Body of pancreas (tissue), 4 donors: ENCODE measurements around the gene PTPRD.

Source experiments
- POLR2A ChIP-seq, 3 donors: fragments of 450-650 bp; IDR thresholded peaks; one replicate each; pipeline ENCODE4 v1.6.1; 2016; ENCODE audit warnings: antibody characterized with exemption in 3 of 3, mild to moderate bottlenecking in 2 of 3
- TF ChIP-seq, protein P1 (sequence below), 7 experiments: fragments of 450-650 bp in 4 of 7; fragments of 200-600 bp in 3 of 7; sonication (generic) in 3 of 7; IDR thresholded peaks; one replicate each; pipeline ENCODE4 v1.5.1; 2016 to 2019; ENCODE audit warnings: antibody characterized with exemption in 7 of 7

DNA sequence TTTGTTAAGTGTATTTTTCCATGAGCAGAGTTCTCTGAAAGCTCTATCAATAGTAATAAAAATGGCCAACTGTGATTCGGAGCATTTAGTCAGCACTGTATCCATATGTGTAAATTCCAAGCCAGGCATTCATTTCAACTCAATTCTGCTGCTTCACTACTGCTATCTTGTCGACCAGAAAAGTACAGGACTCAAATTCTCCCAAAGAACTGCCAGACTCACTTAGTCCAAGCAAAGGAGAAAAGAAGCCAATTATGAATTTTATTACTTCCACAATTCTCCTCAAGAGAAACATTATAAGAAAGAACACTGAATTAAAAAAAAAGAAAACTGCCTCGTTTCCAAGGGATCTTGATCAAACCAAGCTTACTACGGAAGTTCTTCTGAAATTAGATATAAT is 1906.9 kb downstream of the PTPRD start:
- TF ChIP-seq, protein P1, sequence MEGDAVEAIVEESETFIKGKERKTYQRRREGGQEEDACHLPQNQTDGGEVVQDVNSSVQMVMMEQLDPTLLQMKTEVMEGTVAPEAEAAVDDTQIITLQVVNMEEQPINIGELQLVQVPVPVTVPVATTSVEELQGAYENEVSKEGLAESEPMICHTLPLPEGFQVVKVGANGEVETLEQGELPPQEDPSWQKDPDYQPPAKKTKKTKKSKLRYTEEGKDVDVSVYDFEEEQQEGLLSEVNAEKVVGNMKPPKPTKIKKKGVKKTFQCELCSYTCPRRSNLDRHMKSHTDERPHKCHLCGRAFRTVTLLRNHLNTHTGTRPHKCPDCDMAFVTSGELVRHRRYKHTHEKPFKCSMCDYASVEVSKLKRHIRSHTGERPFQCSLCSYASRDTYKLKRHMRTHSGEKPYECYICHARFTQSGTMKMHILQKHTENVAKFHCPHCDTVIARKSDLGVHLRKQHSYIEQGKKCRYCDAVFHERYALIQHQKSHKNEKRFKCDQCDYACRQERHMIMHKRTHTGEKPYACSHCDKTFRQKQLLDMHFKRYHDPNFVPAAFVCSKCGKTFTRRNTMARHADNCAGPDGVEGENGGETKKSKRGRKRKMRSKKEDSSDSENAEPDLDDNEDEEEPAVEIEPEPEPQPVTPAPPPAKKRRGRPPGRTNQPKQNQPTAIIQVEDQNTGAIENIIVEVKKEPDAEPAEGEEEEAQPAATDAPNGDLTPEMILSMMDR (IDR thresholded peaks at IDR 0.05) = no peak
- TF ChIP-seq POLR2A (IDR thresholded peaks at IDR 0.05) = no peak
